ENCODE data around the gene CFAP52.

GRCh38 chr17:9643611-9644010, 67.2 kb downstream of the CFAP52 start:
- TF ChIP-seq HDAC2 (IDR thresholded peaks at IDR 0.05) (no peak), REST (IDR thresholded peaks at IDR 0.05) (no peak), RNF2 (IDR thresholded peaks at IDR 0.05; ENCODE audit: borderline replicate concordance, low read depth) (no peak), ESRRA (IDR thresholded peaks at IDR 0.05; ENCODE audit: borderline replicate concordance, low read length) (no peak), SMC3 (IDR thresholded peaks at IDR 0.05) (no peak), POLR2A (IDR thresholded peaks at IDR 0.05; ENCODE audit: low read length) (no peak), ELK1 (IDR thresholded peaks at IDR 0.05; ENCODE audit: low read depth, low read length) (no peak), POLR2AphosphoS2 (conservative IDR thresholded peaks at IDR 0.05; ENCODE audit: low read length) (no peak)
- TF ChIP-seq, protein P1, sequence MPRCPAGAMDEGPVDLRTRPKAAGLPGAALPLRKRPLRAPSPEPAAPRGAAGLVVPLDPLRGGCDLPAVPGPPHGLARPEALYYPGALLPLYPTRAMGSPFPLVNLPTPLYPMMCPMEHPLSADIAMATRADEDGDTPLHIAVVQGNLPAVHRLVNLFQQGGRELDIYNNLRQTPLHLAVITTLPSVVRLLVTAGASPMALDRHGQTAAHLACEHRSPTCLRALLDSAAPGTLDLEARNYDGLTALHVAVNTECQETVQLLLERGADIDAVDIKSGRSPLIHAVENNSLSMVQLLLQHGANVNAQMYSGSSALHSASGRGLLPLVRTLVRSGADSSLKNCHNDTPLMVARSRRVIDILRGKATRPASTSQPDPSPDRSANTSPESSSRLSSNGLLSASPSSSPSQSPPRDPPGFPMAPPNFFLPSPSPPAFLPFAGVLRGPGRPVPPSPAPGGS (IDR thresholded peaks at IDR 0.05), result no peak
- TF ChIP-seq, protein P2, sequence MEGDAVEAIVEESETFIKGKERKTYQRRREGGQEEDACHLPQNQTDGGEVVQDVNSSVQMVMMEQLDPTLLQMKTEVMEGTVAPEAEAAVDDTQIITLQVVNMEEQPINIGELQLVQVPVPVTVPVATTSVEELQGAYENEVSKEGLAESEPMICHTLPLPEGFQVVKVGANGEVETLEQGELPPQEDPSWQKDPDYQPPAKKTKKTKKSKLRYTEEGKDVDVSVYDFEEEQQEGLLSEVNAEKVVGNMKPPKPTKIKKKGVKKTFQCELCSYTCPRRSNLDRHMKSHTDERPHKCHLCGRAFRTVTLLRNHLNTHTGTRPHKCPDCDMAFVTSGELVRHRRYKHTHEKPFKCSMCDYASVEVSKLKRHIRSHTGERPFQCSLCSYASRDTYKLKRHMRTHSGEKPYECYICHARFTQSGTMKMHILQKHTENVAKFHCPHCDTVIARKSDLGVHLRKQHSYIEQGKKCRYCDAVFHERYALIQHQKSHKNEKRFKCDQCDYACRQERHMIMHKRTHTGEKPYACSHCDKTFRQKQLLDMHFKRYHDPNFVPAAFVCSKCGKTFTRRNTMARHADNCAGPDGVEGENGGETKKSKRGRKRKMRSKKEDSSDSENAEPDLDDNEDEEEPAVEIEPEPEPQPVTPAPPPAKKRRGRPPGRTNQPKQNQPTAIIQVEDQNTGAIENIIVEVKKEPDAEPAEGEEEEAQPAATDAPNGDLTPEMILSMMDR (IDR thresholded peaks at IDR 0.05), result no peak
- TF ChIP-seq, protein P3, sequence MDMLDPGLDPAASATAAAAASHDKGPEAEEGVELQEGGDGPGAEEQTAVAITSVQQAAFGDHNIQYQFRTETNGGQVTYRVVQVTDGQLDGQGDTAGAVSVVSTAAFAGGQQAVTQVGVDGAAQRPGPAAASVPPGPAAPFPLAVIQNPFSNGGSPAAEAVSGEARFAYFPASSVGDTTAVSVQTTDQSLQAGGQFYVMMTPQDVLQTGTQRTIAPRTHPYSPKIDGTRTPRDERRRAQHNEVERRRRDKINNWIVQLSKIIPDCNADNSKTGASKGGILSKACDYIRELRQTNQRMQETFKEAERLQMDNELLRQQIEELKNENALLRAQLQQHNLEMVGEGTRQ (IDR thresholded peaks at IDR 0.05), result no peak
- TF ChIP-seq, protein P4, sequence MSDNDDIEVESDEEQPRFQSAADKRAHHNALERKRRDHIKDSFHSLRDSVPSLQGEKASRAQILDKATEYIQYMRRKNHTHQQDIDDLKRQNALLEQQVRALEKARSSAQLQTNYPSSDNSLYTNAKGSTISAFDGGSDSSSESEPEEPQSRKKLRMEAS (IDR thresholded peaks at IDR 0.05), result no peak

Data from A549 (cell line).